PC-3 (cell line): ENCODE measurements around the gene PAFAH1B2.

Experiments
- CTCF ChIP-seq: fragments of 300-600 bp; sonication (generic); conservative IDR thresholded peaks from 2 replicates; pipeline ENCODE4 v1.5.1; 2017; ENCODE audit warnings: antibody characterized with exemption, low read depth, mild to moderate bottlenecking, low read length
- EZH2 ChIP-seq: fragments of 300-600 bp; sonication (generic); IDR thresholded peaks from one replicate; pipeline ENCODE4 v1.6.1; 2017; ENCODE audit warnings: antibody characterized with exemption, mild to moderate bottlenecking, low read length; ENCODE audit not compliant: unreplicated experiment

GRCh38 chr11:117175104-117175503, 31.0 kb downstream of the PAFAH1B2 start:
- TF ChIP-seq CTCF (no peak), EZH2 (no peak)
